ENCODE results near the gene ORM2. TPM values are rescaled to one million over a fixed set of nuclear protein-coding genes. Genes with fewer than 3 reads are reported as not detected.

The ORM2 gene
- polyA plus RNA-seq, 3 donors = 1.1 to 6.3 (median 3.8) TPM

DNA sequence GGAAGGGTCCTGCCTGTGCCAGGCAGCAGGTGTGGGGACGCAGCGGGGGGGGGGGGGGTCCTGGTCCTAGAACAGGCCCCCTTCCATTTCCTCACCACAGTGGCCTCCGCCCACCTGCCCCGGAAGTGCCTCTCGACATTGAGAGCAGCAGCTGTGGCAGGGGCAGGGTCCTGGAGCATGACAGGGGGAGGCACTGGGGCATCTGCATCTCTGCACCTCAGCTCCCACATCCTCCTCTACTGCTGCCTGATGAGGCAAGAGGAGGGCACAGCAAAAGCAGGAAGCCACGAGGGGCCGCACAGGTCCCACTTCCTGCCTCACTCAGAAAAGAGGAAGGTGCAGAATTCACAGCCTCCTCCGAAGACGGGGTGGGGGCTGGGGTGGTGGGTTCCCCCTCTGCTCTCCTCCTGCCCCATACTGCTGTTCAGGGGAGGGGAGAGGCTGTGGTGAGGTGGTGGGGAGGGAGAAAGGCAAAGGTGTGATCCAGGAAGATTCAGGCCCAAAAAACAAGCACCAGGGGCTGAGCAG is 43.3 kb downstream of the ORM2 start:
- 18 to 59% (median 19%) methylated on average over 7 to 9 of the region's 9 CpGs for WGBS, 3 donors
- peak overlapping the region; percentile 79 for H3K27ac ChIP-seq (ENCODE audit: low read depth, low read length)

DNA sequence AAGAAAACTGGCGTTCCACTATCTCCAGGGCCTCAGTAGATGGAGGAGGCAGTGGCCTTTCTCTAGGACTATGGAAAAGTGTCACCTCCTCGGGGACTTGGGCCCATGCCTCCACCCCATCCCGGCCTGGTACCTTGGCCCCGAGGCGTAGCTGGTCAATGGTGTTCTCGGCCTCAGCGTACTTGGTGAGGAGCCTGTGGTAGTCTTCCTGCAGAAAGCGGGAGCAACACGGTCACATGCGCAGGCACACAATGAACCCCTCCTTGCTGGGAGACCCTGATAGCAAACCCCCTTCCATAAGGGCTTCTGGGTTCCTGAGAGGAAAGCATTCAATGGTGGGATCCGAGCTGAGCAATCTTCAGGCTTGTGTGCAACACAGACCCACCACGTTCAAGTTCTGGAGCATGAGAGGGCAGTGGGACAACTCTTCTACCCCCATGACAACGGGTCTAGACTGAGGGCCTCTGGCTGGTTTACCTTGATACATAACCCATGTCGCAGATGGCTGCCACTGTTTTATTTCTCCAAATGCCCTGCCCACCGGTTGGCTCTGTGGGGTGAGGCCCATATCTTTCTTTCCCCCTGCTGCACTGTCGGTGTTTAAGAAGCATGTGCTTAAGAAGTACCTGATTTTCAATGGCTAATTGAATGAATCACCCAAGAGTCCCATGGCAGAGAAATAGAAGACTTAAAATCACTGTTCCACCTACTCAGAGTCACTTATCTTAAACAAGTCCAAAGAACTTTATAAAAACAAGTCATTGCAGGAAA is 44.5 kb downstream of the ORM2 start:
- H3K27ac ChIP-seq (ENCODE audit: low read depth, low read length) = no peak overlapping the region
- WGBS, 3 donors = 86 to 90% (median 90%) methylated on average over 16 of the region's 16 CpGs

DNA sequence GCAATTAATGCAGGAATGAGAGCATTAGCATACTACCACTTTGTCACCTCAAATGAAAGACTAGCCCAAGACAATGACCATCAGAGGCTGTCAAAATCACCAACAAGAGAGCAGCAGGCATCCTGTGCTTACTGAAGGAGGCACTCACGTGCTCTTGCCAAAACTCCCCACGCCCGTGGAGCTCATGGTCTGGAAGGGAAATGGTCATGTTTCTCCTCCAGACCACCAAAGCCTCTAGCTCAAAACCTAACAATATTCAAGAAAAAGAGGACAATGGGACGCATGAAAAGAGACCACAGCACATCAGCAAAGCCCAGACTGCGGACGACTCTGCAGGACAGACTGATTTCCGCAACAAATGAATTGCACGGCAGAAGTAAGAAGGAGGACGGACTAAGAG is 45.3 kb downstream of the ORM2 start:
- H3K27ac ChIP-seq (ENCODE audit: low read depth, low read length) = no peak overlapping the region
- WGBS, 3 donors = 63 to 84% (median 73%) methylated on average over 9 of the region's 9 CpGs

DNA sequence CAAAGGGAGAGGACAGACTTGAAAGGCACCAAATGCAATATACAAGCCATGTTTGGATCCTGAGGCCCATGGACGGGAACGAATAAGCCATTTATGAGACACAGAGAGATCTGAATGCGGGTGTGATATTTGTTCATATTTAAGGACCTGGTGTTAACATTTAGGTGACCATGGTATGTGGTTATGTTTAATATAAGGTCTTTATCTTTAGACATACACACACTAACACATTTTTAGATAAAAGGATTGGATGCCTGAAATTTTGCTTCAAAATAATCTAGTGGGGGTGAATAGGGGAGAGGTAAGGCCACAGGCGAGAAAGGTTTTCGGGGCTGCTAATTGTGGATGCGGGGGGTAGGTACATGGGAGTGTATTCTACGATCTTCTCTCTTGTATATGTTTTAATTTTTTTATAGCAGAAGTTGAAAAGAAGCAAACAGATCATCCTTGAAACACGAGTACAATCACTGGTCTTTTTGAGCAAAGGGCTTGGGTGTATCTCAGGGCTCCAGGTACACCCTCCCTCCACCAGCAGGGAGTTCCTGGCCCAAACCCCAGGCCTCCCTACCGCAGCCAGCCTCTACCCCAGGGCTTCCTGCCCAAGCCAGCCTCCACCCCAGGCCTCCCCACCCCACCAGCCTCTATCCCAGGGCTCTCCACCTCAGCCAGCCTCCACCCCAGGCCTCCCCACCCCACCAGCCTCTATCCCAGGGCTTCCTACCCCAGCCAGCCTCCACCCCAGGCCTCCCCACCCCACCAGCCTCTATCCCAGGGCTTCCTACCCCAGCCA is 45.9 kb downstream of the ORM2 start:
- no peak overlapping the region for H3K27ac ChIP-seq (ENCODE audit: low read depth, low read length)
- 84 to 89% (median 87%) methylated on average over 9 of the region's 9 CpGs for WGBS, 3 donors

DNA sequence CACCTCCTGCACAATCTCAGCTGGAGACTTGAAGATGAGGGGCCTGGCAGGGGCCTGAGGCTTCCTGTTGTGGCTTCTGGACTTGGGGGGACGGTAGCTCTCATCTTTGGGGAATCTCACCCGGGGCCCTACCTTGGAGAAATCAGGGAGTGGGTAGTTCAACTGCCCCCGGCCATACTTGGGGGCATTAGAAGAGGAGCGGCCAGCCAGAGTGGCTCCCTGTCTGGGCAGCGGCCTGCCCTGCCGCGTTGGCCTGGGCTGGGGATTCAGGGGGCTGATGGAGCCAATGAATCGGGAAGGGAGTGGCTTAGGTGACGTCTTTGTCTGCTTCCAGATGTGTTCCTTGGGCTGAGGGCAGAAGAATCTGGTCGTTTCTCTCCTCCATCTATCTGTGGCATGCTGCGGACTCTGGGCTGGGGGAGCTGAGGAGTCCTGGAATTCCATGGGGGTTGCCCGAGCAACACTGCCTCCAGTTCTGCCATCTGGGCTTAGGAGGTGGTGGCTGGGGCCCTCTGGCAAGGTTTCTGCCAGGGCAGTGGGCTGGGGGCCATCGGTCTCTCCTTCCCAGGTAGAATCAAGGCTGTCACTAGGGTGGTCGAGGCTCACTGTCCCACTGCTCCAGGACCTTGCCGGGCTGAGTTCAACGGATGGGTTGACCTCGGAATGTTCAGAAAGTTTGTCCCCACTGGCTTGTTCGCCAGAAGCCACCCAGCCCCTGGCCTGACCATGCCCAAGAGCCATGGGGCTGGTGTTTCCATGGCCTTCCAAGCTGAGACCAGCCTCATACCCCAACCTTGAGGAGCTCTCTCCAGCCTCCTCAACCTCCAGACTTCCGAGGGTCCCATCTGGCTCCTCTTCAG is 47.1 kb downstream of the ORM2 start:
- no peak overlapping the region for H3K27ac ChIP-seq (ENCODE audit: low read depth, low read length)
- 89 to 93% (median 91%) methylated on average over 19 of the region's 19 CpGs for WGBS, 3 donors

DNA sequence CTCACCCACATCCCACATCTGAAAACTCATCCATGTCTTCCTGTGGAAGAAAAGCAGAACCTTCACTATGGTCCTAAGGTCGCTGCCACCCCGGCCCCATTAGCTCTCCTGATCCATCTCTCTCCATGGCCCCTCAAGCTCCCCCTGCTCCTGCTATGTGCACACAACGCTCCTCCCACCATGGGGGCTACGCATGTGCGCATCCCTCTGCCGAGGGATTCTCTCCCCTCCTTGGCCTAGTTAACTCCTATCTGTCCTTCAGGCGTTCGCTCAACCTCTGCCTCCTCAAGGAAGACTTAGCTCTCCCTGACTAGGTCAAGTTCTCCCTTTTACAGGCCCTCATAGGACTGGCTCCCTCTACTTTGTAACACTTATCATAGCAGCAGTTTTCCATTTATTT is 48.3 kb downstream of the ORM2 start:
- H3K27ac ChIP-seq (ENCODE audit: low read depth, low read length) = no peak overlapping the region
- 90 to 94% (median 92%) methylated on average over 8 of the region's 8 CpGs for WGBS, 3 donors

DNA sequence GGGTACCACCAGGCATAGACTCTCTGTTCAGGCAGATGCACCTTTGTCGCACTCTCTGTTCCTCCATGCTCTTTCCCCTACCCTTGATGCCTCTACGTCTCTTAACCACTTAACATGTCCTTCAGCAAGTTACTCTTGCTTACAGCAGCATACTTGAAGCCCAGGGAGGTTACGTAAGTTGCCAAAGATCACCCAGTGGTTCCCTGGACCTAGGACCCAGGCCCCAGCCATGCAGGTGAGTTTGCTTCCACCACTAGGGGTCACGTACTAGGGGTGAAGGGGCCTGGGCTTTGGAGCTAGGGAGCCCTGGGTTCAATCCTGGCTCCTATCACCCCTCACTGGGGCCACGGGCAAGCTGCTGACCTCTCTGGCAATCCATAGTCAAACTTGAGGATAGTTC is 49.2 kb downstream of the ORM2 start:
- 90 to 95% (median 95%) methylated on average over 5 of the region's 5 CpGs for WGBS, 3 donors
- H3K27ac ChIP-seq (ENCODE audit: low read depth, low read length) = no peak overlapping the region

Other genes starting within 250 kb of the ORM2 start
- 10 to 100 TPM in 1 of 3 donors, 1 to 10 TPM in 1, under 1 TPM in 1; 0.22 to 38.8 (median 1.0) TPM for gene KIF12, start 230.6 kb upstream of the ORM2 start, polyA plus RNA-seq
- gene COL27A1, start 174.3 kb upstream of the ORM2 start, polyA plus RNA-seq = 10 to 100 TPM in 2 of 3 donors, 1 to 10 TPM in 1; 9.3 to 20.6 (median 14.2) TPM
- gene ORM1, start 6.8 kb upstream of the ORM2 start, polyA plus RNA-seq = 10 to 100 TPM in 1 of 3 donors, 1 to 10 TPM in 1, not detected in 1; 6.9 to 18.0 TPM
- 10 to 100 TPM; 10.3 to 25.5 (median 22.3) TPM for gene AKNA, start 58.1 kb downstream of the ORM2 start, polyA plus RNA-seq
- 1 to 10 TPM; 2.6 to 8.5 (median 7.0) TPM for gene WHRN, start 175.6 kb downstream of the ORM2 start, polyA plus RNA-seq